Caco-2 (cell line): ENCODE results near the gene OPN1MW3. TPM values are rescaled to one million over a fixed set of nuclear protein-coding genes. Genes with fewer than 3 reads are reported as not detected.
"Not testable (repeated sequence)": the region's sequence is repeated elsewhere in the genome, so short reads cannot be mapped to it uniquely, and the experiment has no call there.

Experiments
- BruUV-seq: library from RNA; stranded (reverse); fragments of 400-500 nt; replicated peaks from 2 replicates; lab custom pipeline; 2021; lab: Mats Ljungman, UMichigan
- CTCF ChIA-PET: fragments of 300-600 bp; sonication (Branson Sonifier 250); formaldehyde crosslinking; loops from one replicate; lab custom pipeline; 2022; ENCODE audit warnings: antibody characterized with exemption; lab: Charles Lee
- POLR2A ChIA-PET: fragments of 300-600 bp; sonication (Branson Sonifier 250); formaldehyde crosslinking; loops from one replicate; lab custom pipeline; 2022; ENCODE audit warnings: antibody characterized with exemption; lab: Charles Lee
- DNase-seq, 2 experiments: peaks; one replicate each; pipeline versions ENCODE4 v3.0.0 to v3.0.0-alpha.2; 2020 to 2022
- H3K27me3 ChIP-seq: replicated peaks from 2 replicates; pipeline ENCODE4 v1.6.0; 2011; ENCODE audit warnings: low read length; ENCODE audit not compliant: control insufficient read depth, insufficient read depth
- H3K36me3 ChIP-seq: 2 replicates; pipeline ENCODE4 v1.5.1; 2011; ENCODE audit warnings: low read length; ENCODE audit not compliant: control insufficient read depth, insufficient read depth
- H3K4me1 ChIP-seq: fragments of 250-450 bp; sonication (Bioruptor Pico); 2 replicates; pipeline ENCODE4 v1.5.1; 2020; ENCODE audit warnings: mild to moderate bottlenecking
- H3K4me3 ChIP-seq: 2 replicates; pipeline ENCODE4 v1.5.1; 2011; ENCODE audit warnings: low read depth, mild to moderate bottlenecking, control low read depth, low read length
- H3K9me3 ChIP-seq: fragments of 250-450 bp; sonication (Bioruptor Pico); 2 replicates; pipeline ENCODE4 v1.5.1; 2020; ENCODE audit warnings: mild to moderate bottlenecking, moderate library complexity
- H3K27ac Mint-ChIP-seq: one replicate; pipeline ENCODE4 v1.8.0; 2022; ENCODE audit warnings: mixed read lengths; ENCODE audit not compliant: unreplicated experiment
- H3K27me3 Mint-ChIP-seq: one replicate; pipeline ENCODE4 v1.8.0; 2022; ENCODE audit warnings: mixed read lengths; ENCODE audit not compliant: insufficient read depth, unreplicated experiment
- H3K36me3 Mint-ChIP-seq: one replicate; pipeline ENCODE4 v1.8.0; 2022; ENCODE audit warnings: mild to moderate bottlenecking, mixed read lengths; ENCODE audit not compliant: insufficient read depth, unreplicated experiment
- H3K4me1 Mint-ChIP-seq: one replicate; pipeline ENCODE4 v1.8.0; 2022; ENCODE audit warnings: low read depth, mixed read lengths; ENCODE audit not compliant: unreplicated experiment
- H3K4me3 Mint-ChIP-seq: one replicate; pipeline ENCODE4 v1.8.0; 2022; ENCODE audit warnings: mild to moderate bottlenecking, moderate library complexity, mixed read lengths; ENCODE audit not compliant: unreplicated experiment
- H3K9me3 Mint-ChIP-seq: one replicate; pipeline ENCODE4 v1.8.0; 2022; ENCODE audit warnings: mixed read lengths; ENCODE audit not compliant: unreplicated experiment
- intact Hi-C: fragments of 100-400 bp; cut with micrococcal nuclease; formaldehyde crosslinking; loops from one replicate; pipeline ENCODE4 v1.10.0; 2022; ENCODE audit not compliant: unreplicated experiment
- total RNA-seq: library from RNA; stranded (reverse); gene quantifications from 2 replicates; pipeline ENCODE4 v1.2.3, GENCODE V29; 2022

Gene OPN1MW3
- total RNA-seq, 1 experiment from 2014 or later, result not detected

DNA sequence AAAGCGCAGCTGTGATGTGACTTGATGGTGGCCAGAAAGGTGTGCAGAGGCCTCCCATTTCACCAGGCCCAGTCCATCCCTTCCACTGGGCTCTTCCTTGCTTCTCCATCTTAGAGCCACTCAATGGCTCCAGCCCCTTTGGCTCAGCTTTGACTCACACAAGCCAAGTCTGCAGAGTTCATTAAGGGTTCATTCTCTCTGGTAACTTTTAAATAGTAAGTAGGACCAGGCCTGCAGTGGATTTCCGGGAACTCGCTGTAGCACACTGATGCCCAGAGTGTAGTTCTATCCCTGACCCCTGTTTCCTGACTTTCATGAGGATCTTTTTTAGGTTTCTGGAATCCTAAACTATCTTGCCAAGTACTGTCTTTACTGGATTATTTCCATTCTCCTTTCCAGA is 25.9 kb upstream of the OPN1MW3 start:
- H3K36me3 Mint-ChIP-seq, BruUV-seq, POLR2A ChIA-PET: not testable (repeated sequence)

DNA sequence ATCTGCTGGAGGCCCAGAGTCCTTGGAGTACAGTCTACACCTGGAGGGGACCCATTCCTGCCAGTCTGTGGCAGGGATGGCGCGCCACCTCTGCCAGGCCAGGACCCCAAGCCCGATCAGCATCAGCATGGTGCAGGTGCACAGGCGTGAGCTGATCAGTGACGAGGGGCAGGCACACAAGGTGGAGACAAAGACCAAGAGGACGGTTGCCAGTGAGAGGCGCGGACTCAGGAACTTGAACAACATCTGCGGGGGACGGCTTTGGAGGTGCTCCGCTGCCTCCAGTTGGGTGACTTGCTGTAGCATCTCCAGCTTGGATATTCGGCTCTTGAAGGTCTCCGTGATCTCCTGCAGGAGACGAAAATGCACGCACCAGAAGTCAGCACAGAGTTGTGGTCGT is 23.8 kb upstream of the OPN1MW3 start:
- intact Hi-C loops, H3K4me1 Mint-ChIP-seq, H3K27ac Mint-ChIP-seq, H3K27me3 Mint-ChIP-seq, H3K4me3 ChIP-seq, DNase-seq, POLR2A ChIA-PET, H3K9me3 Mint-ChIP-seq, BruUV-seq, CTCF ChIA-PET, H3K4me3 Mint-ChIP-seq, H3K4me1 ChIP-seq, H3K9me3 ChIP-seq, H3K36me3 Mint-ChIP-seq, H3K36me3 ChIP-seq, H3K27me3 ChIP-seq: not testable (repeated sequence)

More for the DNA sequence above, 25.9 kb upstream of the OPN1MW3 start:
- H3K4me3 ChIP-seq, H3K4me3 Mint-ChIP-seq, CTCF ChIA-PET, H3K27me3 ChIP-seq, H3K4me1 Mint-ChIP-seq, H3K4me1 ChIP-seq, H3K27ac Mint-ChIP-seq, H3K36me3 ChIP-seq, H3K9me3 ChIP-seq, DNase-seq, intact Hi-C loops, H3K9me3 Mint-ChIP-seq, H3K27me3 Mint-ChIP-seq: not testable (repeated sequence)

DNA sequence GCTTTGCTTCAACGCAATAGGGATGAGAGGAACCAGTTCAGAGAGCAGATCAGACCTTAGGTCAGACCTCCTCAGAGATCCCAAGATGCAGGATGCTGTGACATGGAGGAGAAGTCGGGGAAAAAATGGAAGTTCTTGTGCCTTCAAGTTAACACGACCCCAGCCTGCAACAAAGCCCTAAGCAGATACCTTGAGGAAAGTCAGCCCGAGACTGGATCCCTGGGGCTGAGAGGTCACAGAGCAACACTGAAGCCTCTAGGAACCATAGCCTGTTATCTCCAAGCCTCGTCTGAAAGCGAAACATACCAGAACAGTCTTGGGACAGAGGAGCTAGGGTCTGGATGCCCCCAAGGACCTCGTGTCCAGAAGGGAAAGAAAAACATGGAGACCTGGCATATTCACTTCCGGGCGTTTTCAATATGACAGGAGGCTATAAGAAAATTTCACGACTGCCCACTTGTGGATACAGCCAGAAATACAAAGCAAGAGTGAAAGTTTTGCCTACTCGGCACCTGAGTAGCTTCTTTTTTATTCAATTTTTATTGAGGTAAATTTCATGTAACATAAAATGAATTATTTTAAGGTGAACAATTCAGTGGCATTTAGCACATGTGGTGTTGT is 18.3 kb upstream of the OPN1MW3 start:
- H3K27me3 ChIP-seq, H3K27ac Mint-ChIP-seq, CTCF ChIA-PET, H3K4me3 Mint-ChIP-seq, H3K36me3 Mint-ChIP-seq, H3K27me3 Mint-ChIP-seq, H3K9me3 Mint-ChIP-seq, H3K36me3 ChIP-seq, H3K4me1 ChIP-seq, DNase-seq, intact Hi-C loops, H3K4me1 Mint-ChIP-seq, POLR2A ChIA-PET, H3K4me3 ChIP-seq, BruUV-seq, H3K9me3 ChIP-seq: not testable (repeated sequence)

DNA sequence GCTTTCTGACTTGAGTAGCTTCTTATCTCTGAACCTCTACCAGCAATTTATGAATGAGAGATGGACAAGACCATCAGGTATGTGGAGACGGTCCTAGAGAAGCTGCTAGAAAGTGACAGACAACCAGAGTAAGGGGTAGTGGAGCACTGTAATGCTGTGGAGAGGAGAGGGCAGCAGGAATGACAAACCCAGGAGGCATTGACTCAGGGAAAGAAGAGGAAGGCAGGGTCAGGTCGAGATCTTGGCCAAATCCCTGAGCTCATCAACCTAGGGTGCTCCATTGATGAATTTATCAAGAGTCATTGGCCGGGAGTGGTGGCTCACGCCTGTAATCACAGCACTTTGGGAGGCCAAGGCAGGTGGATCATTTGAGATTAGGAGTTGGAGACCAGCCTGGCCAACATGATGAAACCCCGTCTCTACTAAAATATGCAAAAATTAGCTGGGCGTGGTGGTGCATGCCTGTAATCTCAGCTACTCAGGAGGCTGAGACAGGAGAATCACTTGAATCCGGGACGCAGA is 17.3 kb upstream of the OPN1MW3 start:
- H3K9me3 ChIP-seq, H3K4me1 ChIP-seq, H3K4me3 ChIP-seq, intact Hi-C loops, H3K27ac Mint-ChIP-seq, H3K27me3 ChIP-seq, BruUV-seq, H3K4me3 Mint-ChIP-seq, H3K4me1 Mint-ChIP-seq, H3K36me3 ChIP-seq, CTCF ChIA-PET, H3K36me3 Mint-ChIP-seq, H3K9me3 Mint-ChIP-seq, POLR2A ChIA-PET, H3K27me3 Mint-ChIP-seq, DNase-seq: not testable (repeated sequence)

DNA sequence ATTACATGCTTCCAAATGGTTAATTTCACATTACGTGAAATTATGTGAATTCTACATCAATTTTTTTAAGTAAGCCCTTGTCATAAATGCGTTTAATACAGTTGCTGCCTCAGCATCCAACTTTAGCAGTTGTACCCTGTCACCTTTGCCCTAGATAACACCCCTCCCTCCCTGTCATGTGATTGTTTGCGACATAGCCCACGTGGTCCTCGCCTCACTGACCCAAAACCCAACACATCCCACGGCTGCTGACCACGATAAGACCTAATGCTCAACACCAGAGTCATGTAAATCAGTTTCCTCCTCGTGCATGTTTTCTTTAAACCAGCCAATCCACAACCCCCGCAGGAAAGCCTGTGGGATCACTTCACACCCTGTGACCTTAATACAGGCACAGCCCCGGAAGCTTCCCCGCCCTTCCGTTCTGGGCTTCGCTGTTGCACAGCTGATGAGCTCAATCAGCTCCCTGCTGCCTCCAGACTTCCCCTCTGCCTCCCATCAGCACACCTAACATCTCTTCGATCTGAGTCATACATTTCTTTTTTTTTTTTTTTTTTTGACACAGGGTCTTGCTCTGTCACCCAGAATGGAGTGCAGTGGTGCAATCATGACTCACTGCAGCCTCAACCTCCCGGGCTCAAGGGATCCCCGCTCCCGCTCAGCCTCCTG is 9.9 kb upstream of the OPN1MW3 start:
- H3K4me1 Mint-ChIP-seq, H3K4me3 Mint-ChIP-seq, H3K36me3 Mint-ChIP-seq, POLR2A ChIA-PET, H3K4me1 ChIP-seq, H3K27me3 Mint-ChIP-seq, H3K9me3 Mint-ChIP-seq, BruUV-seq, H3K36me3 ChIP-seq, H3K4me3 ChIP-seq, intact Hi-C loops, H3K9me3 ChIP-seq, H3K27me3 ChIP-seq, H3K27ac Mint-ChIP-seq, DNase-seq, CTCF ChIA-PET: not testable (repeated sequence)

DNA sequence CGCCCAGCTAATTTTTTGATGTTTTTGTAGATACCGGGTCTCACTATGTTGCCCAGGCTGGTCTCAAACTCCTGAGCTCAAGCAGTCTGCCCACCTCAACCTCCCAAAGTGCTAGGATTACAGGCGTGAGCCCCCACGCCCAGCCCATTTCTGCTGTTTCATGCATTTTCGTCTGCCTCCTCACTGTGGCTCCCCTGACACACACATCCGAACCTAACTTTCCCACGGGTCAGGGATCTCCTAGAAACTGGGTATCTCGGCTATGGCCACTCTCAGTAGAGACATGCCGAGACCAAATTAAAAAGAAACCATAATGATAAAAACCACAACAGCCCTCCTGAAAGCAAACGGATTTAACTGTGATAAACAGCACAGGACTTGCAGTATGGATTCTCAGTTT is 9.3 kb upstream of the OPN1MW3 start:
- DNase-seq, H3K27me3 ChIP-seq, H3K4me3 Mint-ChIP-seq, H3K4me1 ChIP-seq, POLR2A ChIA-PET, H3K4me1 Mint-ChIP-seq, H3K27ac Mint-ChIP-seq, intact Hi-C loops, H3K9me3 ChIP-seq, H3K27me3 Mint-ChIP-seq, H3K9me3 Mint-ChIP-seq, CTCF ChIA-PET, H3K36me3 ChIP-seq, BruUV-seq, H3K36me3 Mint-ChIP-seq, H3K4me3 ChIP-seq: not testable (repeated sequence)

DNA sequence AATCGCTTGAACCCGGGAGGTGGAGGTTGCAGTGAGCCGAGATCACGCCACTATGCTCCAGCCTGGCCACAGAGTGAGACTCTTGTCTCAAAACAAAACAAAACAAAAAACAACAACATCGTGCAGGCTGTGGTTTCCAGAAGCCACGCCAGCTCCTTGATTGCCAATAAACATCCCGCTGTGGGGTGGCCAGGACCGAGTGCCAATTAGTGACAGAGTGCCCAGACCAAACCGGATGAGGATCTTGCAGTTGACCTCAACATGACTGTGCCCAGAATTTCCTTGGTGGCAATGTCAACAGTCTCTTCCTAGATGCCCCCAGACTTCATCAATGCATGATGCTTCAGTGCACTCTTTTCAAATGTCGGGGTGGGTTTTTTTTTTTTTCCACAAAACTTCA is 1.3 kb downstream of the OPN1MW3 start:
- H3K36me3 Mint-ChIP-seq, H3K27ac Mint-ChIP-seq, H3K4me1 ChIP-seq, H3K36me3 ChIP-seq, H3K27me3 Mint-ChIP-seq, H3K4me1 Mint-ChIP-seq, intact Hi-C loops, H3K27me3 ChIP-seq, BruUV-seq, POLR2A ChIA-PET, H3K4me3 Mint-ChIP-seq, H3K4me3 ChIP-seq, DNase-seq, CTCF ChIA-PET, H3K9me3 ChIP-seq, H3K9me3 Mint-ChIP-seq: not testable (repeated sequence)
